Natural killer cell treated with Interleukin-12 subunit alpha and Interleukin-12 subunit beta and Interleukin-15 and Interleukin-18, amount 100 ng/mL, for 72 hours (primary cell): ENCODE data around the gene SETDB1. TPM values are rescaled to one million over a fixed set of nuclear protein-coding genes. Genes with fewer than 3 reads are reported as not detected.

ENCODE experiments used
- ATAC-seq, 2 donors: fragments of 150-1000 bp; cut with Tn5 transposase in 1 of 2; sonication (Bioruptor Pico), chemical (Tn5 transposase) in 1 of 2; 2 replicates each; pipeline ENCODE4 v1.10.0; 2021
- DNase-seq: peaks from one replicate; pipeline ENCODE4 v3.0.0; 2022; ENCODE audit warnings: low spot score
- H3K27ac Mint-ChIP-seq, 2 donors: 1 replicate in 1 of 2; 2 replicates in 1 of 2; pipeline ENCODE4 v1.8.0; 2022; ENCODE audit warnings: mixed read lengths in 2 of 2, mild to moderate bottlenecking in 1 of 2, moderate library complexity in 1 of 2
- H3K27me3 Mint-ChIP-seq, 2 donors: 1 replicate in 1 of 2; 2 replicates in 1 of 2; pipeline ENCODE4 v1.8.0; 2022; ENCODE audit warnings: mixed read lengths in 2 of 2
- H3K36me3 Mint-ChIP-seq: one replicate; pipeline ENCODE4 v1.8.0; 2022; ENCODE audit warnings: mixed read lengths
- H3K4me1 Mint-ChIP-seq, 2 donors: 1 replicate in 1 of 2; 2 replicates in 1 of 2; pipeline ENCODE4 v1.8.0; 2022; ENCODE audit warnings: low read depth in 2 of 2, mixed read lengths in 2 of 2, mild to moderate bottlenecking in 1 of 2
- H3K4me3 Mint-ChIP-seq: one replicate; pipeline ENCODE4 v1.8.0; 2022; ENCODE audit warnings: mixed read lengths
- H3K9me3 Mint-ChIP-seq: 2 replicates; pipeline ENCODE4 v1.8.0; 2022; ENCODE audit warnings: mixed read lengths
- total RNA-seq, 2 donors: library from RNA; stranded (reverse); gene quantifications; one replicate each; pipeline ENCODE4 v1.2.3, GENCODE V29; 2022

Gene SETDB1
- total RNA-seq, 2 donors from 2014 or later = 57.8 to 73.6 TPM

GRCh38 chr1:150995460-150995859 lies 69.3 kb downstream of the SETDB1 start:
- Mint-ChIP-seq H3K9me3 (no peaks in the 10 kb centered on the region), H3K4me1 (peaks cover 0 to 10% of the 10 kb centered on the region in 2 donors), H3K36me3 (no peaks in the 10 kb centered on the region), H3K4me3 (peak overlapping the region; percentile 15), H3K27ac (no peak overlapping the region), H3K27me3 (no peaks in the 10 kb centered on the region)
- no peak for DNase-seq
- no peak for ATAC-seq

- DNase-seq (no peak), ATAC-seq (peak in 1 of 2 donors; percentile 44)
- Mint-ChIP-seq H3K9me3 (no peaks in the 10 kb centered on the region), H3K36me3 (no peaks in the 10 kb centered on the region), H3K4me3 (peak overlapping the region; percentile 15), H3K27me3 (no peaks in the 10 kb centered on the region), H3K27ac (no peak overlapping the region), H3K4me1 (peaks cover 0 to 13% of the 10 kb centered on the region in 2 donors)
These were observed 69.7 kb downstream of the SETDB1 start for GRCh38 chr1:150995896-150996295.

- Mint-ChIP-seq H3K27ac (peak overlapping the region in 1 of 2 donors; percentile 61), H3K9me3 (no peaks in the 10 kb centered on the region), H3K27me3 (no peaks in the 10 kb centered on the region), H3K4me3 (no peak overlapping the region), H3K36me3 (no peaks in the 10 kb centered on the region), H3K4me1 (peaks cover 7 to 19% of the 10 kb centered on the region in 2 donors)
- DNase-seq (no peak), ATAC-seq (no peak)
These were observed 71.1 kb downstream of the SETDB1 start for GRCh38 chr1:150997126-150997872.

GRCh38 chr1:150997949-150998348 lies 71.8 kb downstream of the SETDB1 start:
- Mint-ChIP-seq H3K27me3 (no peaks in the 10 kb centered on the region), H3K27ac (no peak overlapping the region), H3K4me1 (peaks cover 14 to 24% of the 10 kb centered on the region in 2 donors), H3K4me3 (no peak overlapping the region), H3K36me3 (no peaks in the 10 kb centered on the region), H3K9me3 (no peaks in the 10 kb centered on the region)
- DNase-seq = no peak
- no peak for ATAC-seq

GRCh38 chr1:150999051-150999674 lies 73.0 kb downstream of the SETDB1 start:
- H3K36me3 Mint-ChIP-seq = no peaks in the 10 kb centered on the region
- DNase-seq (no peak), ATAC-seq (peak; percentile 73 to 75)
- no peaks in the 10 kb centered on the region for H3K9me3 Mint-ChIP-seq
- H3K27me3 Mint-ChIP-seq = no peaks in the 10 kb centered on the region
- H3K4me3 Mint-ChIP-seq = no peak overlapping the region
- peaks cover 17 to 27% of the 10 kb centered on the region in 2 donors for H3K4me1 Mint-ChIP-seq
- H3K27ac Mint-ChIP-seq = peak overlapping the region; percentile 23 to 65

- H3K4me1 Mint-ChIP-seq = peaks cover 17 to 27% of the 10 kb centered on the region in 2 donors
- no peak for ATAC-seq
These were observed 73.8 kb downstream of the SETDB1 start for GRCh38 chr1:150999926-151000325.

GRCh38 chr1:151000408-151000807 lies 74.2 kb downstream of the SETDB1 start:
- DNase-seq (no peak), ATAC-seq (no peak)
- Mint-ChIP-seq H3K36me3 (no peaks in the 10 kb centered on the region), H3K27ac (peak overlapping the region in 1 of 2 donors; percentile 78), H3K4me1 (peaks cover 19 to 28% of the 10 kb centered on the region in 2 donors), H3K27me3 (no peaks in the 10 kb centered on the region), H3K9me3 (no peaks in the 10 kb centered on the region), H3K4me3 (peak overlapping the region; percentile 1)

More at GRCh38 chr1:150999926-151000325, 73.8 kb downstream of the SETDB1 start:
- no peaks in the 10 kb centered on the region for H3K9me3 Mint-ChIP-seq
- H3K36me3 Mint-ChIP-seq = no peaks in the 10 kb centered on the region
- no peak overlapping the region for H3K4me3 Mint-ChIP-seq
- H3K27me3 Mint-ChIP-seq = no peaks in the 10 kb centered on the region
- no peak for DNase-seq
- no peak overlapping the region for H3K27ac Mint-ChIP-seq

- H3K4me1 Mint-ChIP-seq = peaks cover 31 to 35% of the 10 kb centered on the region in 2 donors
- no peaks in the 10 kb centered on the region for H3K9me3 Mint-ChIP-seq
These were observed 75.4 kb downstream of the SETDB1 start for GRCh38 chr1:151001602-151002001.

GRCh38 chr1:151002051-151002450 lies 75.9 kb downstream of the SETDB1 start:
- ATAC-seq (no peak), DNase-seq (no peak)
- Mint-ChIP-seq H3K36me3 (no peaks in the 10 kb centered on the region), H3K27me3 (no peaks in the 10 kb centered on the region), H3K4me3 (no peak overlapping the region), H3K9me3 (no peaks in the 10 kb centered on the region), H3K4me1 (peaks cover 35 to 38% of the 10 kb centered on the region in 2 donors), H3K27ac (peak overlapping the region; percentile 37 to 93)

More at GRCh38 chr1:151001602-151002001, 75.4 kb downstream of the SETDB1 start:
- DNase-seq = no peak
- no peak overlapping the region for H3K4me3 Mint-ChIP-seq
- peak overlapping the region; percentile 37 to 93 for H3K27ac Mint-ChIP-seq
- no peaks in the 10 kb centered on the region for H3K36me3 Mint-ChIP-seq
- H3K27me3 Mint-ChIP-seq = no peaks in the 10 kb centered on the region
- no peak for ATAC-seq

GRCh38 chr1:151002611-151003010 lies 76.4 kb downstream of the SETDB1 start:
- Mint-ChIP-seq H3K27ac (peak overlapping the region; percentile 37 to 93), H3K36me3 (no peaks in the 10 kb centered on the region), H3K9me3 (no peaks in the 10 kb centered on the region), H3K4me3 (peak overlapping the region; percentile 66), H3K4me1 (peaks cover 41 to 43% of the 10 kb centered on the region in 2 donors), H3K27me3 (no peaks in the 10 kb centered on the region)
- DNase-seq (no peak), ATAC-seq (no peak)

- Mint-ChIP-seq H3K9me3 (no peaks in the 10 kb centered on the region), H3K4me1 (peaks cover 46 to 47% of the 10 kb centered on the region in 2 donors), H3K36me3 (no peaks in the 10 kb centered on the region), H3K4me3 (peak overlapping the region; percentile 66), H3K27me3 (no peaks in the 10 kb centered on the region), H3K27ac (peak overlapping the region; percentile 37 to 93)
- no peak for DNase-seq
- no peak for ATAC-seq
These were observed 77.0 kb downstream of the SETDB1 start for GRCh38 chr1:151003180-151003579.

- Mint-ChIP-seq H3K27ac (peak overlapping the region; percentile 80 to 93), H3K4me1 (peaks cover 49 to 56% of the 10 kb centered on the region in 2 donors), H3K27me3 (no peaks in the 10 kb centered on the region), H3K36me3 (no peaks in the 10 kb centered on the region), H3K9me3 (no peaks in the 10 kb centered on the region), H3K4me3 (peak overlapping the region; percentile 87)
- ATAC-seq (no peak), DNase-seq (no peak)
These were observed 79.7 kb downstream of the SETDB1 start for GRCh38 chr1:151005729-151006319.

- peak; percentile 62 for DNase-seq
- peak; percentile 37 to 46 for ATAC-seq
- peaks cover 52 to 61% of the 10 kb centered on the region in 2 donors for H3K4me1 Mint-ChIP-seq
- no peaks in the 10 kb centered on the region for H3K9me3 Mint-ChIP-seq
- H3K36me3 Mint-ChIP-seq = no peaks in the 10 kb centered on the region
- peak within 1 kb of the TSS; percentile 80 to 93 for H3K27ac Mint-ChIP-seq
- H3K27me3 Mint-ChIP-seq = no peaks in the 10 kb centered on the region
- peak within 1 kb of the TSS; percentile 87 for H3K4me3 Mint-ChIP-seq
These were observed 80.3 kb downstream of the SETDB1 start, which contains the start of gene MINDY1 for GRCh38 chr1:151006327-151007052. MINDY1 (minus strand) TSS chr1:151006902; CDS start chr1:151002617, 4,285 bp downstream.
